SK-N-SH (cell line): Measurements from ENCODE around the gene WASF2. TPM values are rescaled to one million over a fixed set of nuclear protein-coding genes. Genes with fewer than 3 reads are reported as not detected.

Experiments
- CTCF ChIA-PET: fragments of 300-600, 350-600 bp; formaldehyde crosslinking; extraction: SDS; loops from one replicate; lab custom pipeline; 2021; lab: Yijun Ruan, JAX
- POLR2A ChIA-PET: fragments of 350-600 bp; sonication (Branson Sonifier 250); formaldehyde crosslinking; extraction: SDS; loops from one replicate; lab custom pipeline; 2020; ENCODE audit warnings: antibody characterized with exemption, inconsistent platforms; lab: Yijun Ruan, JAX
- DNase-seq: peaks from one replicate; pipeline ENCODE4 v3.0.0; 2012
- H2AFZ ChIP-seq: fragments of 200-600 bp; sonication (generic); 2 replicates; pipeline ENCODE4 v1.8.1; 2016; ENCODE audit warnings: antibody characterized with exemption, mild to moderate bottlenecking, low read depth
- H3F3A ChIP-seq: fragments of 200-600 bp; sonication (generic); replicated peaks from 2 replicates; pipeline ENCODE3; 2016; ENCODE audit warnings: antibody characterized with exemption, mild to moderate bottlenecking; ENCODE audit not compliant: insufficient read depth
- H3K27ac ChIP-seq, 2 experiments: fragments of 200-500 bp in 1 of 2; fragments of 200-600 bp in 1 of 2; sonication (Bioruptor generic) in 1 of 2; sonication (generic), shearing (Covaris generic) in 1 of 2; 2 replicates each; pipeline versions ENCODE4 v1.5.1 to v1.6.1; 2014 to 2016; ENCODE audit warnings: low read depth in 2 of 2, inconsistent platforms in 1 of 2, low read length in 1 of 2, mild to moderate bottlenecking in 1 of 2, mixed read lengths in 1 of 2
- H3K27me3 ChIP-seq: fragments of 200-600 bp; sonication (generic), shearing (Covaris generic); 2 replicates; pipeline ENCODE4 v1.6.1; 2016; ENCODE audit warnings: mixed run types; ENCODE audit not compliant: insufficient read depth
- H3K36me3 ChIP-seq, 2 experiments: fragments of 200-500 bp in 1 of 2; fragments of 200-600 bp in 1 of 2; sonication (Bioruptor generic) in 1 of 2; sonication (generic) in 1 of 2; replicated peaks in 1 of 2; 2 replicates each; pipeline versions ENCODE3 to v1.5.1; 2014 to 2016; ENCODE audit warnings: low read length in 1 of 2, mild to moderate bottlenecking in 1 of 2; ENCODE audit not compliant: insufficient read depth in 2 of 2, control insufficient read depth in 1 of 2
- H3K4me1 ChIP-seq, 2 experiments: fragments of 200-500 bp in 1 of 2; fragments of 200-600 bp in 1 of 2; sonication (Bioruptor generic) in 1 of 2; sonication (generic), shearing (Covaris generic) in 1 of 2; 2 replicates each; pipeline versions ENCODE4 v1.5.1 to v1.6.1; 2014 to 2016; ENCODE audit warnings: low read depth in 1 of 2, low read length in 1 of 2, mixed run types in 1 of 2; ENCODE audit not compliant: insufficient read depth in 2 of 2, control insufficient read depth in 1 of 2
- H3K4me2 ChIP-seq: fragments of 200-600 bp; sonication (generic), shearing (Covaris generic); 2 replicates; pipeline ENCODE4 v1.6.1; 2017; ENCODE audit warnings: mixed run types
- H3K4me3 ChIP-seq, 2 experiments: fragments of 200-500 bp in 1 of 2; fragments of 200-600 bp in 1 of 2; sonication (Bioruptor generic) in 1 of 2; sonication (generic), shearing (Covaris generic) in 1 of 2; 2 replicates each; pipeline versions ENCODE4 v1.5.1 to v1.8.1; 2014 to 2016; ENCODE audit warnings: low read depth in 2 of 2, inconsistent platforms in 1 of 2, low read length in 1 of 2, mild to moderate bottlenecking in 1 of 2, mixed read lengths in 1 of 2, moderate library complexity in 1 of 2
- H3K79me2 ChIP-seq: fragments of 200-600 bp; sonication (generic); 2 replicates; pipeline ENCODE4 v1.8.1; 2017; ENCODE audit warnings: mild to moderate bottlenecking; ENCODE audit not compliant: insufficient read depth
- H3K9ac ChIP-seq: fragments of 200-600 bp; sonication (generic); 2 replicates; pipeline ENCODE4 v1.6.1; 2017; ENCODE audit warnings: mixed run types
- H3K9me2 ChIP-seq: fragments of 200-600 bp; sonication (generic); 2 replicates; pipeline ENCODE4 v1.6.1; 2017; ENCODE audit warnings: mixed run types
- H3K9me3 ChIP-seq: fragments of 200-600 bp; sonication (generic); 2 replicates; pipeline ENCODE4 v1.6.1; 2017; ENCODE audit warnings: mixed run types, mild to moderate bottlenecking, moderate library complexity
- H4K20me1 ChIP-seq: fragments of 200-600 bp; sonication (generic); 2 replicates; pipeline ENCODE4 v1.6.1; 2017; ENCODE audit warnings: mild to moderate bottlenecking, mixed run types; ENCODE audit not compliant: insufficient read depth
- CHD2 ChIP-seq: fragments of 150-350 bp; IDR thresholded peaks from 2 replicates; pipeline ENCODE4 v1.6.1; 2018; ENCODE audit warnings: low read length; ENCODE audit not compliant: partially characterized antibody
- ELF1 ChIP-seq: IDR thresholded peaks from 2 replicates; pipeline ENCODE4 v1.4.0; 2012
- EP300 ChIP-seq, 2 experiments: IDR thresholded peaks; 2 replicates each; pipeline versions ENCODE4 v1.4.0 to v1.6.1; 2012; ENCODE audit warnings: borderline replicate concordance in 1 of 2, low read depth in 1 of 2, low read length in 1 of 2
- FOSL2 ChIP-seq: IDR thresholded peaks from 2 replicates; pipeline ENCODE4 v1.4.0; 2012; ENCODE audit warnings: low read depth, mild to moderate bottlenecking, moderate library complexity, borderline replicate concordance
- FOXM1 ChIP-seq: IDR thresholded peaks from 2 replicates; pipeline ENCODE4 v1.4.0; 2012; ENCODE audit warnings: low read depth, mild to moderate bottlenecking
- GABPA ChIP-seq: IDR thresholded peaks from 2 replicates; pipeline ENCODE4 v1.4.0; 2012; ENCODE audit warnings: low read depth, mild to moderate bottlenecking
- GATA2 ChIP-seq: sonication (generic); formaldehyde crosslinking; IDR thresholded peaks from 2 replicates; pipeline ENCODE4 v1.5.0; 2020; ENCODE audit warnings: mild to moderate bottlenecking, missing genetic modification reagents
- JUND ChIP-seq: IDR thresholded peaks from 2 replicates; pipeline ENCODE4 v1.4.0; 2012
- MEF2A ChIP-seq: IDR thresholded peaks from 2 replicates; pipeline ENCODE4 v1.4.0; 2012; ENCODE audit warnings: low read depth, borderline replicate concordance
- RCOR1 ChIP-seq: fragments of 150-350 bp; IDR thresholded peaks from 2 replicates; pipeline ENCODE4 v1.6.1; 2017; ENCODE audit warnings: antibody characterized with exemption, low read length
- RXRA ChIP-seq: IDR thresholded peaks from 2 replicates; pipeline ENCODE4 v1.4.0; 2012; ENCODE audit warnings: low read depth, mild to moderate bottlenecking, borderline replicate concordance
- SIN3A ChIP-seq: IDR thresholded peaks from 2 replicates; pipeline ENCODE4 v1.6.1; 2012; ENCODE audit warnings: low read depth, mild to moderate bottlenecking, low read length, moderate library complexity, borderline replicate concordance
- SMC3 ChIP-seq: IDR thresholded peaks from 2 replicates; pipeline ENCODE4 v1.6.1; 2012; ENCODE audit warnings: low read depth, low read length, improper control_type of control experiment
- TAF1 ChIP-seq: IDR thresholded peaks from 2 replicates; pipeline ENCODE4 v1.6.1; 2012; ENCODE audit warnings: low read depth, mild to moderate bottlenecking, low read length, moderate library complexity, borderline replicate concordance
- WGBS: methylation state at CpG from one replicate; pipeline ENCODE4 v1.1.6; 2017; ENCODE audit warnings: low lambda C conversion rate; 5-methylcytosine and 5-hydroxymethylcytosine counted together
- polyA plus RNA-seq, 3 experiments: library from polyadenylated mRNA; depleted of rRNA; stranded (reverse); fragments of >200 nt; gene quantifications; 2 replicates each; pipeline ENCODE4 v1.2.3, GENCODE V29; 2012
- TF ChIP-seq, protein P1 (sequence below): IDR thresholded peaks from 2 replicates; pipeline ENCODE4; 2012
- TF ChIP-seq, protein P2 (sequence below): IDR thresholded peaks from 2 replicates; pipeline ENCODE4 v1.4.0; 2012; ENCODE audit warnings: low read depth
- TF ChIP-seq, protein P3 (sequence below): IDR thresholded peaks from 2 replicates; pipeline ENCODE4 v1.4.0; 2012; ENCODE audit warnings: low read depth, borderline replicate concordance
- TF ChIP-seq, protein P4 (sequence below): fragments of 150-350 bp; IDR thresholded peaks from 2 replicates; pipeline ENCODE4 v1.6.1; 2016; ENCODE audit warnings: mild to moderate bottlenecking, low read depth, low read length
- TF ChIP-seq, protein P5 (sequence below): IDR thresholded peaks from 2 replicates; pipeline ENCODE4 v1.4.0; 2012; ENCODE audit warnings: low read depth, borderline replicate concordance

Gene WASF2
- polyA plus RNA-seq, 1 of the 3 experiments (the other 2 are of a cell fraction): 27.1 TPM

DNA sequence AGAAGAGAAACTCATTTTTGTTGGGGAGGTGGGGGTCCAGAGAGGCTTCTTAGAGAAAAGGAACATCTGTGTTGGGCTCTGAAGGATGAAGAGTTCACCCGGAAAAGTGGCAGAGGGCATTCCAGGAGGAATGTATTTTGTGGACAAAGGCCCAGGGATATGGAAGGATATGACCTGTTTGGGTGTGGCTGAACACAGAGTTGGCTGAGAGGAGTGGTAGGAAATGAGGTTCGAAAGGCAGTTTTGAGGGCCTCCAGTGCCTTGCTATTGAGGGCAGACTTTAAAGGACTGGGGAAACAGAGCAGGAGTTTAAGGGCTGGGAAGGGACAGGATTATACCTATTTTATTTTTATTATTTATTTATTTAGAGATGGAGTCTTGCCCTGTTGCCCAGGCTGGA is 27.3 kb upstream of the WASF2 start:
- ChIA-PET POLR2A (interaction anchor here (0.7 kb wide), 1 partner anchor 27 kb away, joined by 3 read pairs; the partner anchor contains the start of gene WASF2), CTCF (interaction anchor here (1.5 kb wide), 2 partner anchors 74 to 89 kb away, joined by 3 read pairs; no protein-coding TSS in a partner anchor)
- H3K9ac ChIP-seq: no peak overlapping the region
- no peaks in the 10 kb centered on the region for H3F3A ChIP-seq
- H2AFZ ChIP-seq: no peak overlapping the region
- no peaks in the 10 kb centered on the region for H3K79me2 ChIP-seq
- peaks cover 0 to 51% of the 10 kb centered on the region in 2 experiments; a peak in 1 of 4 replicates for H3K4me1 ChIP-seq
- H3K36me3 ChIP-seq: no peaks in the 10 kb centered on the region
- no peaks in the 10 kb centered on the region for H4K20me1 ChIP-seq
- TF ChIP-seq SIN3A: no peak
- TF ChIP-seq ELF1: no peak
- no peak for TF ChIP-seq FOXM1
- TF ChIP-seq JUND: no peak
- no peak for TF ChIP-seq RCOR1
- no peak for TF ChIP-seq EP300 (IDR thresholded peaks at IDR 0.05; ENCODE audit: borderline replicate concordance in 1 of 2, low read depth in 1 of 2, low read length in 1 of 2)
- TF ChIP-seq, protein P1, sequence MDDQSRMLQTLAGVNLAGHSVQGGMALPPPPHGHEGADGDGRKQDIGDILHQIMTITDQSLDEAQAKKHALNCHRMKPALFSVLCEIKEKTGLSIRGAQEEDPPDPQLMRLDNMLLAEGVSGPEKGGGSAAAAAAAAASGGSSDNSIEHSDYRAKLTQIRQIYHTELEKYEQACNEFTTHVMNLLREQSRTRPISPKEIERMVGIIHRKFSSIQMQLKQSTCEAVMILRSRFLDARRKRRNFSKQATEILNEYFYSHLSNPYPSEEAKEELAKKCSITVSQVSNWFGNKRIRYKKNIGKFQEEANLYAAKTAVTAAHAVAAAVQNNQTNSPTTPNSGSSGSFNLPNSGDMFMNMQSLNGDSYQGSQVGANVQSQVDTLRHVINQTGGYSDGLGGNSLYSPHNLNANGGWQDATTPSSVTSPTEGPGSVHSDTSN: no peak
- TF ChIP-seq MEF2A: no peak
- no peak for TF ChIP-seq RXRA
- TF ChIP-seq, protein P2, sequence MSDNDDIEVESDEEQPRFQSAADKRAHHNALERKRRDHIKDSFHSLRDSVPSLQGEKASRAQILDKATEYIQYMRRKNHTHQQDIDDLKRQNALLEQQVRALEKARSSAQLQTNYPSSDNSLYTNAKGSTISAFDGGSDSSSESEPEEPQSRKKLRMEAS: no peak
- TF ChIP-seq, protein P3, sequence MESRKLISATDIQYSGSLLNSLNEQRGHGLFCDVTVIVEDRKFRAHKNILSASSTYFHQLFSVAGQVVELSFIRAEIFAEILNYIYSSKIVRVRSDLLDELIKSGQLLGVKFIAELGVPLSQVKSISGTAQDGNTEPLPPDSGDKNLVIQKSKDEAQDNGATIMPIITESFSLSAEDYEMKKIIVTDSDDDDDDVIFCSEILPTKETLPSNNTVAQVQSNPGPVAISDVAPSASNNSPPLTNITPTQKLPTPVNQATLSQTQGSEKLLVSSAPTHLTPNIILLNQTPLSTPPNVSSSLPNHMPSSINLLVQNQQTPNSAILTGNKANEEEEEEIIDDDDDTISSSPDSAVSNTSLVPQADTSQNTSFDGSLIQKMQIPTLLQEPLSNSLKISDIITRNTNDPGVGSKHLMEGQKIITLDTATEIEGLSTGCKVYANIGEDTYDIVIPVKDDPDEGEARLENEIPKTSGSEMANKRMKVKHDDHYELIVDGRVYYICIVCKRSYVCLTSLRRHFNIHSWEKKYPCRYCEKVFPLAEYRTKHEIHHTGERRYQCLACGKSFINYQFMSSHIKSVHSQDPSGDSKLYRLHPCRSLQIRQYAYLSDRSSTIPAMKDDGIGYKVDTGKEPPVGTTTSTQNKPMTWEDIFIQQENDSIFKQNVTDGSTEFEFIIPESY: no peak
- no peak for TF ChIP-seq TAF1
- TF ChIP-seq, protein P4, sequence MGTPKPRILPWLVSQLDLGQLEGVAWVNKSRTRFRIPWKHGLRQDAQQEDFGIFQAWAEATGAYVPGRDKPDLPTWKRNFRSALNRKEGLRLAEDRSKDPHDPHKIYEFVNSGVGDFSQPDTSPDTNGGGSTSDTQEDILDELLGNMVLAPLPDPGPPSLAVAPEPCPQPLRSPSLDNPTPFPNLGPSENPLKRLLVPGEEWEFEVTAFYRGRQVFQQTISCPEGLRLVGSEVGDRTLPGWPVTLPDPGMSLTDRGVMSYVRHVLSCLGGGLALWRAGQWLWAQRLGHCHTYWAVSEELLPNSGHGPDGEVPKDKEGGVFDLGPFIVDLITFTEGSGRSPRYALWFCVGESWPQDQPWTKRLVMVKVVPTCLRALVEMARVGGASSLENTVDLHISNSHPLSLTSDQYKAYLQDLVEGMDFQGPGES: no peak
- TF ChIP-seq CHD2: no peak
- no peak for TF ChIP-seq SMC3
- TF ChIP-seq FOSL2: no peak
- TF ChIP-seq, protein P5, sequence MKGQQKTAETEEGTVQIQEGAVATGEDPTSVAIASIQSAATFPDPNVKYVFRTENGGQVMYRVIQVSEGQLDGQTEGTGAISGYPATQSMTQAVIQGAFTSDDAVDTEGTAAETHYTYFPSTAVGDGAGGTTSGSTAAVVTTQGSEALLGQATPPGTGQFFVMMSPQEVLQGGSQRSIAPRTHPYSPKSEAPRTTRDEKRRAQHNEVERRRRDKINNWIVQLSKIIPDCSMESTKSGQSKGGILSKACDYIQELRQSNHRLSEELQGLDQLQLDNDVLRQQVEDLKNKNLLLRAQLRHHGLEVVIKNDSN: no peak
- no peak for TF ChIP-seq GATA2 (CRISPR knock-in tag)
- TF ChIP-seq GABPA: no peak
- no peaks in the 10 kb centered on the region for H3K9me2 ChIP-seq
- H3K9me3 ChIP-seq: no peaks in the 10 kb centered on the region
- H3K27me3 ChIP-seq: no peaks in the 10 kb centered on the region
- H3K4me3 ChIP-seq: no peak overlapping the region
- 95% methylated on average over 2 of the region's 2 CpGs for WGBS
- no peak for DNase-seq
- H3K4me2 ChIP-seq: no peak overlapping the region
- no peak overlapping the region for H3K27ac ChIP-seq
